PC-9 (cell line): ENCODE data around the gene S100A5.
A peak's percentile ranks its signal among the peaks of the same experiment; 100 is the strongest.

Experiments
- CTCF ChIP-seq: fragments of 200-600 bp; sonication (generic); conservative IDR thresholded peaks from 2 replicates; pipeline ENCODE4 v1.6.1; 2017; ENCODE audit warnings: mixed run types, antibody characterized with exemption, mild to moderate bottlenecking, moderate library complexity
- EZH2 ChIP-seq: fragments of 200-600 bp; sonication (generic); IDR thresholded peaks from 2 replicates; pipeline ENCODE4 v1.8.0; 2017; ENCODE audit warnings: antibody characterized with exemption, low read depth

- peak; percentile 96 for TF ChIP-seq CTCF
- no peak for TF ChIP-seq EZH2
Observed at GRCh38 chr1:153510984-153511410, 29.7 kb downstream of the S100A5 start.
